Neural crest cell (in vitro differentiated cells): ENCODE measurements around the gene TMEM44. TPM values are rescaled to one million over a fixed set of nuclear protein-coding genes. Genes with fewer than 3 reads are reported as not detected.
A peak's percentile ranks its signal among the peaks of the same experiment; 100 is the strongest.

Experiments
- DNase-seq: peaks from one replicate; pipeline ENCODE4 v3.0.0; 2021; ENCODE audit warnings: low read depth, mixed read lengths, low spot score
- H3K27ac Mint-ChIP-seq: one replicate; pipeline ENCODE4 v1.8.0; 2021; ENCODE audit warnings: mild to moderate bottlenecking, mixed read lengths; ENCODE audit not compliant: unreplicated experiment
- H3K27me3 Mint-ChIP-seq: 2 replicates; pipeline ENCODE4 v1.8.0; 2021; ENCODE audit warnings: low read depth, mild to moderate bottlenecking, mixed read lengths
- H3K36me3 Mint-ChIP-seq: 2 replicates; pipeline ENCODE4 v1.8.0; 2021; ENCODE audit warnings: low read depth, mild to moderate bottlenecking, mixed read lengths
- H3K4me1 Mint-ChIP-seq: 2 replicates; pipeline ENCODE4 v1.8.0; 2021; ENCODE audit warnings: mixed read lengths
- H3K4me3 Mint-ChIP-seq: one replicate; pipeline ENCODE4 v1.8.0; 2021; ENCODE audit warnings: mild to moderate bottlenecking, mixed read lengths
- H3K9me3 Mint-ChIP-seq: 2 replicates; pipeline ENCODE4 v1.8.0; 2021; ENCODE audit warnings: mixed read lengths
- CTCF ChIP-seq: fragments of 200-600 bp; sonication (generic); conservative IDR thresholded peaks from 2 replicates; pipeline ENCODE4 v1.5.0; 2021; ENCODE audit warnings: antibody characterized with exemption, mild to moderate bottlenecking
- total RNA-seq: library from RNA; stranded (reverse); gene quantifications from 2 replicates; pipeline ENCODE4 v1.2.1, GENCODE V29; 2021

Gene TMEM44
- total RNA-seq, 1 donor from 2014 or later: 43.8 TPM

GRCh38 chr3:194562986-194563385, 70.2 kb downstream of the TMEM44 start:
- H3K36me3 Mint-ChIP-seq: no peaks in the 10 kb centered on the region
- DNase-seq: no peak
- no peak overlapping the region for H3K27ac Mint-ChIP-seq
- no peak for TF ChIP-seq CTCF
- no peak overlapping the region for H3K4me3 Mint-ChIP-seq
- no peaks in the 10 kb centered on the region for H3K9me3 Mint-ChIP-seq
- no peaks in the 10 kb centered on the region for H3K27me3 Mint-ChIP-seq
- no peaks in the 10 kb centered on the region for H3K4me1 Mint-ChIP-seq

- Mint-ChIP-seq H3K9me3 (no peaks in the 10 kb centered on the region), H3K4me1 (peaks cover 6% of the 10 kb centered on the region), H3K27ac (no peak overlapping the region), H3K36me3 (no peaks in the 10 kb centered on the region), H3K4me3 (no peak overlapping the region), H3K27me3 (no peaks in the 10 kb centered on the region)
- no peak for TF ChIP-seq CTCF
- no peak for DNase-seq
Observed at GRCh38 chr3:194561306-194561974, 71.8 kb downstream of the TMEM44 start.

- H3K27me3 Mint-ChIP-seq: no peaks in the 10 kb centered on the region
- H3K9me3 Mint-ChIP-seq: no peaks in the 10 kb centered on the region
- no peak for TF ChIP-seq CTCF
- peaks cover 17% of the 10 kb centered on the region for H3K4me1 Mint-ChIP-seq
- DNase-seq: no peak
- no peaks in the 10 kb centered on the region for H3K36me3 Mint-ChIP-seq
- H3K4me3 Mint-ChIP-seq: no peak overlapping the region
- H3K27ac Mint-ChIP-seq: no peak overlapping the region
Observed at GRCh38 chr3:194560047-194560446, 73.2 kb downstream of the TMEM44 start.

GRCh38 chr3:194559530-194559929, 73.7 kb downstream of the TMEM44 start:
- no peaks in the 10 kb centered on the region for H3K9me3 Mint-ChIP-seq
- no peaks in the 10 kb centered on the region for H3K36me3 Mint-ChIP-seq

GRCh38 chr3:194556086-194557056, 76.8 kb downstream of the TMEM44 start:
- H3K27me3 Mint-ChIP-seq: no peaks in the 10 kb centered on the region
- no peak overlapping the region for H3K4me3 Mint-ChIP-seq
- H3K4me1 Mint-ChIP-seq: peaks cover 22% of the 10 kb centered on the region
- no peaks in the 10 kb centered on the region for H3K9me3 Mint-ChIP-seq
- peak overlapping the region; percentile 92 for H3K27ac Mint-ChIP-seq
- no peak for DNase-seq
- no peak for TF ChIP-seq CTCF
- no peaks in the 10 kb centered on the region for H3K36me3 Mint-ChIP-seq

More at GRCh38 chr3:194559530-194559929, 73.7 kb downstream of the TMEM44 start:
- Mint-ChIP-seq H3K27me3 (no peaks in the 10 kb centered on the region), H3K4me3 (no peak overlapping the region), H3K4me1 (peaks cover 19% of the 10 kb centered on the region), H3K27ac (no peak overlapping the region)
- DNase-seq: no peak
- TF ChIP-seq CTCF: no peak
